ENCODE results near the gene C16orf96. TPM values are rescaled to one million over a fixed set of nuclear protein-coding genes. Genes with fewer than 3 reads are reported as not detected.

The C16orf96 gene
- total RNA-seq, 2 donors from 2014 or later: 0.08 TPM; not detected in 1

DNA sequence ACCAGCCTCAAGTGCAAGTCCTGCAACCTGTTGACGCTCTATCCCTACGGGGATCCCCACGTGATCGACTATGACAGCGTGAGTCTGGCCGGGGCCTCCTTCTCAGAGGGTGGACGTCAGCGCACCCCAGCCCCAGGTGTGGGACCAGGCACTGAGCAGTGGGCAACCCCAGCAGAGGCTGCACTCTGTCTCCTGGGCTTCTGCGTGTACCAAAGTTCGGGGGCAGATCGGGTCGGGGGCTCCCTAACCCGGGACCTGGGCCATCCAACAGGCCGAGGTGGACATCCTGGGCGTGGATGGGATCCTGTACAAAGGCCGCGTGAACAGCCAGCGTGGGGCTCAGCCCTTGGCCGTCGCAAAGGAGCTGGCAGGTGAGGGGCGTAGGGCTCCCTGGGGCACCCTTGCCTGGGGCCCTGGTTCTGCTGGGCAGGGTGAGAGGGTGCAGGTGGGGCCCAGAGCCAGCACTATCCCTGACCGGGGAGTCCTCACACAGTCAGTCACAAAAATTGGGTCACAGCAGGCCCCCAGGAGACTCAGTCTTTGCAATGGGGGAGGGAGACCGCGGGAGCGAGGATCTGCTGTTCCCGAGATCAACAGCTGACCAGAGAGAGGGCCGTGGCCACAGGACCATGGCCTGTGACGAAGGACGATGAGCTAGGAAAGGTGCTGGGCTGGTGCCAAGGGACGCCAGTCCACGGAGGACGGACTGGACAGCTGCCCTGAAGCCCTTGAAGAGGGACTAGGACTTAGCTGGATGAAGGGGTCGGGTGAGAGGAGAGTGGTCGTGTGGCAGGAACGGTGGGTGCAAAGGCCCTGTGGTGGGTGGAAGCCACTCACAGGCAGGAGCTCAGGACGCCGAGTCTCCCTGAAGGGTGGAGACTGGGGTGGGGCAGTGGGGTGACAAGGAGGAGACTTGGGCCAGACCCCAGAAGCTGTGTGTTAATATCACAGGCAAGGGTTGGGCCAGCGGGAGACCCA is 38.6 kb downstream of the C16orf96 start:
- no peak for DNase-seq
- intact Hi-C loops (cut with DNase I): no loop called here
- H3K9me3 ChIP-seq: no peaks in the 10 kb centered on the region
- no peak overlapping the region for H3K4me3 ChIP-seq
- H3K27me3 ChIP-seq: no peaks in the 10 kb centered on the region
- no peak overlapping the region for H3K27ac ChIP-seq
- TF ChIP-seq, protein P1, sequence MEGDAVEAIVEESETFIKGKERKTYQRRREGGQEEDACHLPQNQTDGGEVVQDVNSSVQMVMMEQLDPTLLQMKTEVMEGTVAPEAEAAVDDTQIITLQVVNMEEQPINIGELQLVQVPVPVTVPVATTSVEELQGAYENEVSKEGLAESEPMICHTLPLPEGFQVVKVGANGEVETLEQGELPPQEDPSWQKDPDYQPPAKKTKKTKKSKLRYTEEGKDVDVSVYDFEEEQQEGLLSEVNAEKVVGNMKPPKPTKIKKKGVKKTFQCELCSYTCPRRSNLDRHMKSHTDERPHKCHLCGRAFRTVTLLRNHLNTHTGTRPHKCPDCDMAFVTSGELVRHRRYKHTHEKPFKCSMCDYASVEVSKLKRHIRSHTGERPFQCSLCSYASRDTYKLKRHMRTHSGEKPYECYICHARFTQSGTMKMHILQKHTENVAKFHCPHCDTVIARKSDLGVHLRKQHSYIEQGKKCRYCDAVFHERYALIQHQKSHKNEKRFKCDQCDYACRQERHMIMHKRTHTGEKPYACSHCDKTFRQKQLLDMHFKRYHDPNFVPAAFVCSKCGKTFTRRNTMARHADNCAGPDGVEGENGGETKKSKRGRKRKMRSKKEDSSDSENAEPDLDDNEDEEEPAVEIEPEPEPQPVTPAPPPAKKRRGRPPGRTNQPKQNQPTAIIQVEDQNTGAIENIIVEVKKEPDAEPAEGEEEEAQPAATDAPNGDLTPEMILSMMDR (IDR thresholded peaks at IDR 0.05): no peak
- H3K9ac ChIP-seq (ENCODE audit: low read depth in 2 of 2, low read length in 2 of 2): no peak overlapping the region
- no peaks in the 10 kb centered on the region for H3K36me3 ChIP-seq
- no peaks in the 10 kb centered on the region for H3K4me1 ChIP-seq

DNA sequence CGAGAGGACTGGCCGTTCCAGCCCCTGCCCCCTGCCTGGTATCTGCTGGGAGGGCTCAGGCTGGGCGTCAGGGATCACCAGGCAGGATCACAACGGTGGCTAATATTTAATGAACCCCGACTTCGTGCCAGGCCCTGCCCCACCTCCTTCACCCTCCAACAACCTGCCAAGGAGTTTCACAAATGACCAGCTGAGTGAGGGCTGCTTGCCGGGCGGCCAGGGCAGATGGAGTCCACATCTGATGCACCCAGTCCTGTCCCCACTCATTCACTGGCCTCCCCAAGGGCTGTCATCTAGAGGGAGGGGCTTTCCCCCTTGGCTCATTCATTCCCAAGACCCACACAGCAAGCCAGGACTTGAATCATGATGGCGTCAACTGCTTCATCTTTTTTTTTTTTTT is 41.0 kb downstream of the C16orf96 start:
- Histone ChIP-seq H3K4me3 (no peak overlapping the region), H3K4me1 (no peaks in the 10 kb centered on the region), H3K27me3 (no peaks in the 10 kb centered on the region), H3K27ac (no peak overlapping the region), H3K9ac (ENCODE audit: low read depth in 2 of 2, low read length in 2 of 2) (no peak overlapping the region), H3K9me3 (no peaks in the 10 kb centered on the region), H3K36me3 (no peaks in the 10 kb centered on the region)
- TF ChIP-seq, protein P1 (IDR thresholded peaks at IDR 0.05): no peak
- no peak for DNase-seq
- intact Hi-C loops (cut with DNase I): no loop called here

DNA sequence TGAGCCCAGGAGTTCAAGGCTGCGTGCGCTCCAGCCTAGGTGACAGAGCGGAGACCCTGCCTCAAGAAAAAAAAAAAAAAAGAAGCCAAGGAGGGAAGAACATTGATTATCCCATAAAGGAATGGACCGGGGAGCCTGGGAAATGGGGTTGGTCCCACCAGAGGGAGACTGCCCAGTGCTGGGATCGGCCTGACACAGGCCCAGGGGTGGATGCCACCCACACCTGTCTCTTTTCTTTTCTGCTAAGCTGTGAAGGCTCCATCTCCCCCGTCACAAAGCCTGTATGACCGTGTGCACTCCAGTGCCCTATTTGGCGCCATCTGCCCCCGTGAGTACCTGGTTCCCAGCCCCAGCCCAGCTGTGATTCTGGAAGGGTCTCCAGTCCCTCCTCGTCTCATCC is 42.9 kb downstream of the C16orf96 start:
- peaks cover 4% of the 10 kb centered on the region for H3K27me3 ChIP-seq
- H3K36me3 ChIP-seq: no peaks in the 10 kb centered on the region
- H3K4me3 ChIP-seq: no peak overlapping the region
- H3K4me1 ChIP-seq: no peaks in the 10 kb centered on the region
- H3K9ac ChIP-seq (ENCODE audit: low read depth in 2 of 2, low read length in 2 of 2): no peak overlapping the region
- intact Hi-C loops (cut with DNase I): no loop called here
- DNase-seq: no peak
- TF ChIP-seq, protein P1 (IDR thresholded peaks at IDR 0.05): no peak
- H3K27ac ChIP-seq: no peak overlapping the region
- H3K9me3 ChIP-seq: no peaks in the 10 kb centered on the region

DNA sequence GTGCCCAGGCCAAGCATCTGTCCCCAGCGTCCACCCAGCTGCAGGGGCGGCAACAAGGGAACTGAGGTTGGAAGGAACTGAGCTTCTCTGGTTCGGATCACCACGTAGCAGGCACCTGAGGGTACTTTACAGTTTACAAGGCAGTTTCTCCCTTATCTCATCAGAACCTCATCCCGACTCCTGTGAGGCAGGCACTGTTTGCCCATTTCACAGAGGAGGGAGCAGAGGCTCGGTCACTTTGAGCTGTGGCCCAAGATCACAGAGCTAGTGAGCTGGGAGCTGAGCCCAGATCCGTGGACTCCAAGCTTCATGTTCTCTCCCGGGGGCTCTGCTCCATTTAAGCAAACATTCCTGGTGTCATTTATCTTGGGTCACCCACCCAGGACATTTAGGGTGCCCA is 43.4 kb downstream of the C16orf96 start:
- TF ChIP-seq, protein P1 (IDR thresholded peaks at IDR 0.05): no peak
- no peaks in the 10 kb centered on the region for H3K4me1 ChIP-seq
- H3K9me3 ChIP-seq: no peaks in the 10 kb centered on the region
- no peak overlapping the region for H3K27ac ChIP-seq
- intact Hi-C loops (cut with DNase I): no loop called here
- peaks cover 4% of the 10 kb centered on the region for H3K27me3 ChIP-seq
- H3K36me3 ChIP-seq: no peaks in the 10 kb centered on the region
- H3K4me3 ChIP-seq: no peak overlapping the region
- no peak for DNase-seq
- no peak overlapping the region for H3K9ac ChIP-seq (ENCODE audit: low read depth in 2 of 2, low read length in 2 of 2)

DNA sequence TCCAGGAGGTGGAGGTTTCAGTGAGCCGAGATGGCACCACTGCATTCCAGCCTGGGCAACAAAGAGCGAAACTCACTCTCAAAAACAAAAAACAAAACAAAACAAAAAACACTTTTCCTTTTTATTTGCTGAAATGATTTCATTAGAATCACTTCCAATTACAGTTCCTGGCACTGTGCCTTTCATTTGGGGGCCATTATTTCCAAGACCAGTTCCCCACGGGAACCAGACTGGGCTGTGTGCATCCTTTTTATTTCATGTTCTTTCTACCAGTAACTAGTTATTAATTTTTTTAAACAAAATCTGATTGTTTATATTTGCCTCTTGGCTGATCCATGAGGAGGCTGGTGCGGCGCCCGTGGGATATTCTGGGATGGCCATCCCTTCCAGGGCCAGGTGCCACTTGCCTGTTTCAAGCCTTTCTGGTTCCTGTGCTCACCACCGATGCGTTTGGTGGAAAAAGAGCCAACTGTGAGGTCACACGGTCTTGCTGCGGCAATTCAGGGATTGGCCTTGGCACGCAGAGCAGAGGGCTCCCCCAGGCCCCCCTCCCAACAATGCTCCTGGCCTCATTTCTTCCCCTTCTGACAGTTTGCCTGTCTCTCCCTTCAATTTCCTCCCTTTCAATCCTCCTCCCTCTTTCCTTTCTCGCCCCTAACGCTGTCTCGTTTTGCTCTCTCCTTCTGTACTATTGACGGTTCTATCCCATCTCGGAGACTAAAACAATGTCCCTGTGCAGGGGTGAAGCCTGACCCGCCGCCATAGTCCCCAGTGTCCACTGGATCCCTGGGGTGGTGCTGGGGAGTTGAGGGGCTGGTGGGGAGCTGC is 45.1 kb downstream of the C16orf96 start:
- Histone ChIP-seq H3K4me3 (no peak overlapping the region), H3K4me1 (no peaks in the 10 kb centered on the region), H3K27ac (no peak overlapping the region), H3K9me3 (no peaks in the 10 kb centered on the region), H3K9ac (ENCODE audit: low read depth in 2 of 2, low read length in 2 of 2) (no peak overlapping the region), H3K27me3 (peaks cover 4% of the 10 kb centered on the region), H3K36me3 (no peaks in the 10 kb centered on the region)
- DNase-seq: no peak
- TF ChIP-seq, protein P1 (IDR thresholded peaks at IDR 0.05): no peak
- intact Hi-C loops (cut with DNase I): no loop called here

Data from colonic mucosa (tissue), 4 donors.